GM12878 (cell line): ENCODE data around the gene NOL11. TPM values are rescaled to one million over a fixed set of nuclear protein-coding genes. Genes with fewer than 3 reads are reported as not detected.

Source experiments
- ATAC-seq: fragments of 200-7000 bp; cut with Tn5 transposase; 3 replicates; pipeline ENCODE4 v1.9.1; 2020; ENCODE audit warnings: mild to moderate bottlenecking, moderate library complexity
- BruUV-seq: library from RNA; stranded (reverse); fragments of 400-500 nt; replicated peaks from 2 replicates; lab custom pipeline; 2021; lab: Mats Ljungman, UMichigan
- CTCF ChIA-PET: fragments of 300-600 bp; sonication (Branson Sonifier 250); formaldehyde crosslinking; extraction: SDS; loops from one replicate; lab custom pipeline; 2021; ENCODE audit warnings: inconsistent platforms; lab: Yijun Ruan, JAX
- POLR2A ChIA-PET: fragments of 350-600 bp; formaldehyde crosslinking; extraction: SDS; loops from one replicate; lab custom pipeline; 2021; ENCODE audit warnings: inconsistent platforms; lab: Charles Lee
- RAD21 ChIA-PET: fragments of 300-600 bp; sonication (Branson Sonifier 250); formaldehyde crosslinking; loops from one replicate; lab custom pipeline; 2023; ENCODE audit warnings: antibody characterized with exemption; ENCODE audit not compliant: unreplicated experiment; lab: Charles Lee
- SMC1A ChIA-PET: fragments of 300-600 bp; sonication (Branson Sonifier 250); formaldehyde crosslinking; loops from one replicate; lab custom pipeline; 2023; ENCODE audit not compliant: unreplicated experiment, uncharacterized antibody; lab: Charles Lee
- DNase-seq: peaks from one replicate; pipeline ENCODE4 v3.0.0-alpha.2; 2011; ENCODE audit warnings: low read depth, low spot score
- FAIRE-seq: peaks from 3 replicates; lab custom pipeline; 2011; peaks lifted over from hg19 to GRCh38; lab: Jason Lieb, UNC
- H2AFZ ChIP-seq: 2 replicates; pipeline ENCODE4 v1.6.0; 2011; ENCODE audit warnings: low read depth, low read length, control low read depth; ENCODE audit not compliant: control insufficient read depth
- H3K27ac ChIP-seq: 2 replicates; pipeline ENCODE4 v1.5.1; 2011; ENCODE audit warnings: control low read depth; ENCODE audit not compliant: control insufficient read depth, insufficient read depth
- H3K27me3 ChIP-seq, 2 experiments: replicated peaks in 1 of 2; 2 replicates each; pipeline versions ENCODE4 v1.6.0 to v1.6.1; 2011; ENCODE audit warnings: low read length in 1 of 2; ENCODE audit not compliant: control insufficient read depth in 2 of 2, insufficient read depth in 2 of 2
- H3K36me3 ChIP-seq, 2 experiments: 2 replicates each; pipeline ENCODE4 v1.5.1; 2011; ENCODE audit warnings: low read length in 1 of 2; ENCODE audit not compliant: control insufficient read depth in 2 of 2, insufficient read depth in 2 of 2
- H3K4me1 ChIP-seq: 2 replicates; pipeline ENCODE4 v1.6.1; 2011; ENCODE audit warnings: mild to moderate bottlenecking, low read length, moderate library complexity, mixed read lengths; ENCODE audit not compliant: control insufficient read depth, insufficient read depth
- H3K4me2 ChIP-seq: 2 replicates; pipeline ENCODE4 v1.6.0; 2011; ENCODE audit warnings: control low read depth; ENCODE audit not compliant: control insufficient read depth, insufficient read depth
- H3K4me3 ChIP-seq: fragments of 200-600 bp; sonication (generic); 2 replicates; pipeline ENCODE4 v1.5.1; 2016
- H3K79me2 ChIP-seq: 2 replicates; pipeline ENCODE4 v1.6.0; 2011; ENCODE audit warnings: low read length; ENCODE audit not compliant: control insufficient read depth, insufficient read depth
- H3K9ac ChIP-seq: 2 replicates; pipeline ENCODE4 v1.8.0; 2011; ENCODE audit warnings: low read length, control low read depth, mixed read lengths; ENCODE audit not compliant: control insufficient read depth, insufficient read depth
- H3K9me3 ChIP-seq: replicated peaks from 3 replicates; pipeline ENCODE4 v1.5.1; 2011; ENCODE audit warnings: mild to moderate bottlenecking, low read length; ENCODE audit not compliant: control insufficient read depth, insufficient read depth
- H4K20me1 ChIP-seq: 2 replicates; pipeline ENCODE4 v1.6.0; 2011; ENCODE audit not compliant: control insufficient read depth, insufficient read depth
- CBX5 ChIP-seq: sonication (generic); IDR thresholded peaks from 2 replicates; pipeline ENCODE4 v1.6.1; 2016; ENCODE audit warnings: low read depth, moderate library complexity, mild to moderate bottlenecking, inconsistent platforms
- EZH2 ChIP-seq: IDR thresholded peaks from 2 replicates; pipeline ENCODE4 v1.6.1; 2012; ENCODE audit warnings: low read depth, mild to moderate bottlenecking, control low read depth, inconsistent platforms, low read length, borderline replicate concordance; ENCODE audit not compliant: control insufficient read depth
- FOXK2 ChIP-seq: fragments of 450-650 bp; IDR thresholded peaks from 2 replicates; pipeline ENCODE4 v1.6.1; 2017; ENCODE audit warnings: mild to moderate bottlenecking, moderate library complexity
- KDM1A ChIP-seq: fragments of 200-600 bp; sonication (generic); IDR thresholded peaks from 2 replicates; pipeline ENCODE4 v1.6.1; 2016; ENCODE audit warnings: borderline replicate concordance
- MXI1 ChIP-seq: fragments of 150-350 bp; IDR thresholded peaks from 2 replicates; pipeline ENCODE4 v1.6.1; 2011; ENCODE audit warnings: low read depth, mild to moderate bottlenecking, inconsistent platforms, low read length, improper control_type of control experiment
- MYC ChIP-seq: IDR thresholded peaks from 2 replicates; pipeline ENCODE4 v1.6.1; 2011; ENCODE audit warnings: mild to moderate bottlenecking, low read length, moderate library complexity, inconsistent platforms; ENCODE audit not compliant: insufficient read depth, insufficient replicate concordance, insufficient read length, severe bottlenecking
- NRF1 ChIP-seq: conservative IDR thresholded peaks from 2 replicates; pipeline ENCODE4 v1.6.1; 2011; ENCODE audit warnings: mild to moderate bottlenecking, low read depth, low read length, improper control_type of control experiment
- RELA ChIP-seq: fragments of 450-650 bp; IDR thresholded peaks from 2 replicates; pipeline ENCODE4 v1.8.0; 2014; ENCODE audit warnings: borderline replicate concordance; ENCODE audit not compliant: partially characterized antibody
- REST ChIP-seq: IDR thresholded peaks from 2 replicates; pipeline ENCODE4 v1.6.1; 2012; ENCODE audit warnings: mild to moderate bottlenecking, low read depth, low read length
- SMAD5 ChIP-seq: IDR thresholded peaks from 2 replicates; pipeline ENCODE4 v1.6.1; 2016; ENCODE audit warnings: antibody characterized with exemption, low read depth
- WGBS: methylation state at CpG from one replicate; pipeline ENCODE4 v1.1.6; 2016; ENCODE audit warnings: low lambda C conversion rate; ENCODE audit not compliant: insufficient replicate concordance, insufficient coverage; ENCODE audit errors: missing lambda C conversion rate; 5-methylcytosine and 5-hydroxymethylcytosine counted together
- in situ Hi-C: fragments of 300-500 bp; cut with MboI; formaldehyde crosslinking; loops from 9 replicates; pipeline ENCODE4 v1.14.3; 2018; ENCODE audit warnings: mixed read lengths
- intact Hi-C: fragments of 100-400 bp; cut with micrococcal nuclease; formaldehyde crosslinking; loops from one replicate; pipeline ENCODE4 v1.14.2; 2022; ENCODE audit not compliant: unreplicated experiment
- polyA plus RNA-seq, 11 experiments: library from polyadenylated mRNA; depleted of rRNA in 4 of 11; unstranded in 6 of 11; stranded (reverse) in 5 of 11; fragments of >200 nt; fragmentation: Nextera tagmentation in 4 of 11; fragmentation: Illumina TruSeq in 1 of 11; extraction: Ambion mirVana in 4 of 11; extraction: Trizol in 1 of 11; gene quantifications; 1 replicate in 1 of 11; 2 replicates in 10 of 11; pipeline versions ENCODE4 v1.2.1 to v1.2.3, GENCODE V29; 2011 to 2016; ENCODE audit warnings: inconsistent platforms in 2 of 11, missing spikeins in 2 of 11, low read depth in 1 of 11
- total RNA-seq, 4 experiments: library from RNA; depleted of rRNA in 3 of 4; stranded (reverse); fragments of >200 nt in 3 of 4; fragmentation: Illumina TruSeq in 1 of 4; extraction: Trizol in 1 of 4; gene quantifications; 2 replicates each; pipeline versions ENCODE4 v1.2.1 to v1.2.3, GENCODE V29; 2013 to 2021

Gene NOL11
- total and polyA plus RNA-seq, 10 of the 15 experiments (the other 5 are each of a cell fraction or from before 2014, with no cell fraction given): 54.8 to 130 (median 94.6) TPM

DNA sequence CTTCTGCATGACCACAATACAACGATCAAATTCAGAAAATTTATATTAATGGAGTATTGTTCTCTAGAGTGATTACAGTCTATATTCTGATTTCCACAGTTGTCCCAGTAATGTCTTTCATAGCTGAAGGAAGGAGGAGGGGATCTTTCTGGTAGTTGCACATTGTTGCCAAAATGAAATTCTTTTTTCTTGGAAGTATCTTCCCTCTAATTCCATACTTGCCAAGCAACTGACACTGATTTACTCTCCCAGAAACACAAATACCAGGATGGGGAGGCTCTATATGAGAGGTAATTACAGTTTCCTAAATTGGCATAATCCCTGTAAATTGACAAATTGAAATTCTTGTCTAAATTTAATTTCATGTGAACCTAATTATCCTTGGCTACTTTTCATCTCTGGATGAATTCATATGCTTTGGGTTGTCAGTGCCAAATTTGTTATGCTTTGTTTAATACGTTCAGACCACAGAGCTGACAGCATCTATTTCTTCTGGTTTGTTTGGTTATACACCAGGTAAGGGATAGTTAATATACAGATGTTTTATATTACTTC, 30.0 kb downstream of the NOL11 start (continued):
- TF ChIP-seq NRF1: no peak
- TF ChIP-seq RELA: no peak
- TF ChIP-seq EZH2: no peak

DNA sequence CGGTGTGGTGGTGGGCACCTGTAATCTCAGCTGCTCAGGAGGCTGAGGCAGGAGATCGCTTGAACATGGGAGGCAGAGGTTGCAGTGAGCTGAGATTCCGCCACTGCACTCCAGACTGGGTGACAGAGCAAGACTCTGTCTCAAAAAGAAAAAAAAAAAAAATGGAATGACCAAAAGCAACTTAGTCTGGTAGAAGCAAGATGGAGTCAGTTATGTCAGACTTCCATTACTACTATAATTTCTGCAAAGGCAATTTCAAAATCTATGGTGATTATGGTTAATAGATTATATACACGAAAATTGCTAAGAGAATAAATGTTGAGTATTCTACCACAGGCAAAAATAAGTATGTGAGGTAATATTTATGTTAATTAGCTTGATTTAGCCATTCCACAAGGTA, 32.3 kb downstream of the NOL11 start:
- no peak overlapping the region for H3K4me3 ChIP-seq
- BruUV-seq: no TSS peak
- H3K79me2 ChIP-seq: no peaks in the 10 kb centered on the region
- FAIRE-seq (no peak), DNase-seq (no peak), ATAC-seq (no peak)
- no peaks in the 10 kb centered on the region; the same call in 2 of the 3 replicates for H3K9me3 ChIP-seq
- no peaks in the 10 kb centered on the region for H3K27me3 ChIP-seq
- H3K9ac ChIP-seq: no peak overlapping the region
- CTCF ChIA-PET: no interaction called here
- in situ Hi-C loops: no loop called here
- RAD21 ChIA-PET: no interaction called here
- POLR2A ChIA-PET: no interaction called here
- H4K20me1 ChIP-seq: no peaks in the 10 kb centered on the region
- H2AFZ ChIP-seq: no peak overlapping the region
- peaks cover 10 to 22% of the 10 kb centered on the region in 2 experiments for H3K36me3 ChIP-seq
- no peak for TF ChIP-seq MXI1
- TF ChIP-seq SMAD5: no peak
- no peak for TF ChIP-seq FOXK2
- no peak for TF ChIP-seq MYC
- TF ChIP-seq CBX5: no peak
- TF ChIP-seq KDM1A: no peak
- no peak for TF ChIP-seq REST
- no peaks in the 10 kb centered on the region for H3K4me1 ChIP-seq
- intact Hi-C loops: no loop called here
- SMC1A ChIA-PET: interaction anchor here (0.6 kb wide), 1 partner anchor 646 kb away, joined by 4 read pairs; no protein-coding TSS in a partner anchor
- H3K4me2 ChIP-seq: no peak overlapping the region
- no peak overlapping the region for H3K27ac ChIP-seq
- WGBS: 100% methylated on average over 4 of the region's 4 CpGs
